Adrenal gland (tissue), 5 donors: ENCODE measurements around the gene NTPCR.

Source experiments
- POLR2A ChIP-seq, 2 donors: fragments of 450-650 bp; IDR thresholded peaks; one replicate each; pipeline ENCODE4 v1.6.1; 2017; ENCODE audit warnings: antibody characterized with exemption in 2 of 2, mild to moderate bottlenecking in 2 of 2, moderate library complexity in 1 of 2
- TF ChIP-seq, protein P1 (sequence below), 6 experiments: fragments of 450-650 bp in 4 of 6; fragments of 200-600 bp in 2 of 6; sonication (generic) in 1 of 6; IDR thresholded peaks; 1 replicate in 5 of 6; 2 replicates in 1 of 6; pipeline versions ENCODE4 v1.5.1 to v1.8.0; 2016 to 2021; ENCODE audit warnings: antibody characterized with exemption in 6 of 6, mild to moderate bottlenecking in 2 of 6, moderate library complexity in 1 of 6
- donor health status: DM: no; HTN: no; CAD: no.

GRCh38 chr1:233004451-233004850 lies 54.0 kb downstream of the NTPCR start:
- no peak for TF ChIP-seq POLR2A (IDR thresholded peaks at IDR 0.05)
- TF ChIP-seq, protein P1, sequence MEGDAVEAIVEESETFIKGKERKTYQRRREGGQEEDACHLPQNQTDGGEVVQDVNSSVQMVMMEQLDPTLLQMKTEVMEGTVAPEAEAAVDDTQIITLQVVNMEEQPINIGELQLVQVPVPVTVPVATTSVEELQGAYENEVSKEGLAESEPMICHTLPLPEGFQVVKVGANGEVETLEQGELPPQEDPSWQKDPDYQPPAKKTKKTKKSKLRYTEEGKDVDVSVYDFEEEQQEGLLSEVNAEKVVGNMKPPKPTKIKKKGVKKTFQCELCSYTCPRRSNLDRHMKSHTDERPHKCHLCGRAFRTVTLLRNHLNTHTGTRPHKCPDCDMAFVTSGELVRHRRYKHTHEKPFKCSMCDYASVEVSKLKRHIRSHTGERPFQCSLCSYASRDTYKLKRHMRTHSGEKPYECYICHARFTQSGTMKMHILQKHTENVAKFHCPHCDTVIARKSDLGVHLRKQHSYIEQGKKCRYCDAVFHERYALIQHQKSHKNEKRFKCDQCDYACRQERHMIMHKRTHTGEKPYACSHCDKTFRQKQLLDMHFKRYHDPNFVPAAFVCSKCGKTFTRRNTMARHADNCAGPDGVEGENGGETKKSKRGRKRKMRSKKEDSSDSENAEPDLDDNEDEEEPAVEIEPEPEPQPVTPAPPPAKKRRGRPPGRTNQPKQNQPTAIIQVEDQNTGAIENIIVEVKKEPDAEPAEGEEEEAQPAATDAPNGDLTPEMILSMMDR (IDR thresholded peaks at IDR 0.05): no peak
